CD14-positive monocyte (primary cell): ENCODE measurements around the gene HADH. TPM values are rescaled to one million over a fixed set of nuclear protein-coding genes. Genes with fewer than 3 reads are reported as not detected.

ENCODE experiments used
- DNase-seq, 3 donors: peaks; one replicate each; pipeline ENCODE4 v3.0.0-alpha.2; 2011 to 2022
- H2AFZ ChIP-seq: 2 replicates; pipeline ENCODE4 v1.6.0; 2012; ENCODE audit warnings: mild to moderate bottlenecking, low read depth, low read length, inconsistent platforms; ENCODE audit not compliant: insufficient read depth, poor library complexity, severe bottlenecking
- H3K27ac ChIP-seq, 2 donors: 1 replicate in 1 of 2; 2 replicates in 1 of 2; pipeline ENCODE4 v1.5.1; 2012 to 2013; ENCODE audit warnings: low read length in 2 of 2, control low read depth in 1 of 2, inconsistent platforms in 1 of 2, low read depth in 1 of 2, mild to moderate bottlenecking in 1 of 2
- H3K27me3 ChIP-seq, 2 donors: one replicate each; pipeline versions ENCODE4 v1.6.0 to v1.6.1; 2011 to 2013; ENCODE audit warnings: low read length in 2 of 2; ENCODE audit not compliant: control insufficient read depth in 2 of 2, insufficient read depth in 2 of 2
- H3K36me3 ChIP-seq, 2 donors: replicated peaks in 1 of 2; 1 replicate in 1 of 2; 2 replicates in 1 of 2; pipeline versions ENCODE4 v1.5.1 to v1.6.1; 2012 to 2013; ENCODE audit warnings: low read length in 2 of 2, control low read depth in 1 of 2, inconsistent platforms in 1 of 2, mild to moderate bottlenecking in 1 of 2; ENCODE audit not compliant: insufficient read depth in 2 of 2, control insufficient read depth in 1 of 2
- H3K4me1 ChIP-seq, 2 donors: 1 replicate in 1 of 2; 2 replicates in 1 of 2; pipeline versions ENCODE4 v1.5.1 to v1.6.1; 2012 to 2013; ENCODE audit warnings: low read length in 2 of 2, control low read depth in 1 of 2, inconsistent platforms in 1 of 2, mild to moderate bottlenecking in 1 of 2, moderate library complexity in 1 of 2; ENCODE audit not compliant: insufficient read depth in 2 of 2, control insufficient read depth in 1 of 2
- H3K4me2 ChIP-seq: replicated peaks from 2 replicates; pipeline ENCODE3; 2012; ENCODE audit warnings: low read length, moderate library complexity, mild to moderate bottlenecking; ENCODE audit not compliant: poor library complexity, severe bottlenecking; ENCODE audit errors: extremely low read depth
- H3K4me3 ChIP-seq, 3 experiments: fragments of 200-600 bp in 1 of 3; sonication (generic) in 1 of 3; replicated peaks in 1 of 3; 1 replicate in 2 of 3; 2 replicates in 1 of 3; pipeline ENCODE4 v1.5.1; 2011 to 2013; ENCODE audit warnings: low read length in 3 of 3, mild to moderate bottlenecking in 3 of 3, control low read depth in 2 of 3, low read depth in 2 of 3, inconsistent platforms in 1 of 3, moderate library complexity in 1 of 3
- H3K79me2 ChIP-seq: 2 replicates; pipeline ENCODE4 v1.6.0; 2012; ENCODE audit warnings: mild to moderate bottlenecking, control low read depth, inconsistent platforms, low read length, moderate library complexity; ENCODE audit not compliant: insufficient read depth
- H3K9ac ChIP-seq: 2 replicates; pipeline ENCODE4 v1.6.0; 2017; ENCODE audit warnings: low read length, mild to moderate bottlenecking; ENCODE audit not compliant: insufficient read depth, poor library complexity, severe bottlenecking
- H3K9me3 ChIP-seq, 2 donors: replicated peaks in 1 of 2; 1 replicate in 1 of 2; 2 replicates in 1 of 2; pipeline versions ENCODE4 v1.5.1 to v1.6.1; 2012 to 2013; ENCODE audit warnings: low read length in 2 of 2, control low read depth in 1 of 2; ENCODE audit not compliant: control insufficient read depth in 1 of 2, insufficient read depth in 1 of 2
- H4K20me1 ChIP-seq: 2 replicates; pipeline ENCODE4 v1.6.0; 2012; ENCODE audit warnings: mild to moderate bottlenecking, low read length, control low read depth, moderate library complexity; ENCODE audit not compliant: insufficient read depth
- H3K27ac Mint-ChIP-seq, 7 donors: one replicate each; pipeline ENCODE4 v1.8.0; 2020; ENCODE audit warnings: mild to moderate bottlenecking in 7 of 7, mixed read lengths in 7 of 7, moderate library complexity in 6 of 7, inconsistent platforms in 2 of 7
- H3K27me3 Mint-ChIP-seq, 3 donors: one replicate each; pipeline ENCODE4 v1.8.0; 2021 to 2022; ENCODE audit warnings: low read depth in 3 of 3, mild to moderate bottlenecking in 3 of 3, mixed read lengths in 3 of 3, moderate library complexity in 3 of 3, inconsistent platforms in 1 of 3
- H3K36me3 Mint-ChIP-seq, 2 donors: one replicate each; pipeline ENCODE4 v1.8.0; 2020; ENCODE audit warnings: mixed read lengths in 2 of 2, inconsistent platforms in 1 of 2, mild to moderate bottlenecking in 1 of 2
- H3K4me1 Mint-ChIP-seq: one replicate; pipeline ENCODE4 v1.8.0; 2020; ENCODE audit warnings: mild to moderate bottlenecking, mixed read lengths
- H3K4me3 Mint-ChIP-seq, 2 donors: one replicate each; pipeline ENCODE4 v1.8.0; 2020; ENCODE audit warnings: mild to moderate bottlenecking in 2 of 2, mixed read lengths in 2 of 2, moderate library complexity in 1 of 2
- H3K9me3 Mint-ChIP-seq, 7 donors: one replicate each; pipeline ENCODE4 v1.8.0; 2020 to 2022; ENCODE audit warnings: mixed read lengths in 7 of 7, mild to moderate bottlenecking in 6 of 7, moderate library complexity in 6 of 7, inconsistent platforms in 2 of 7
- CTCF ChIP-seq: fragments of 200-600 bp; IDR thresholded peaks from one replicate; pipeline ENCODE4 v1.8.0; 2022; ENCODE audit warnings: antibody characterized with exemption, mild to moderate bottlenecking
- WGBS: methylation state at CpG from one replicate; pipeline ENCODE4 v1.1.5; 2013; ENCODE audit warnings: missing lambda C conversion rate; ENCODE audit not compliant: insufficient coverage; 5-methylcytosine and 5-hydroxymethylcytosine counted together
- intact Hi-C, 2 donors: fragments of 100-400 bp; cut with micrococcal nuclease; formaldehyde crosslinking; loops; one replicate each; pipeline versions ENCODE4 v1.15.0 to v1.15.1; 2023
- polyA plus RNA-seq, 3 donors: library from polyadenylated mRNA; depleted of rRNA in 1 of 3; unstranded in 2 of 3; stranded (reverse) in 1 of 3; fragments of 300-500 nt in 2 of 3; fragments of >200 nt in 1 of 3; fragmentation: Illumina TruSeq in 2 of 3; gene quantifications; 1 replicate in 2 of 3; 2 replicates in 1 of 3; pipeline ENCODE4 v1.2.3, GENCODE V29; 2012 to 2021

The HADH gene
- polyA plus RNA-seq, 3 donors: 8.4 to 19.4 (median 19.4) TPM

- no peak for DNase-seq
- Mint-ChIP-seq H3K27ac (no peak overlapping the region), H3K4me3 (no peak overlapping the region), H3K27me3 (peaks cover 4 to 11% (median 4%) of the 10 kb centered on the region in 3 donors), H3K9me3 (no peaks in the 10 kb centered on the region), H3K36me3 (no peaks in the 10 kb centered on the region), H3K4me1 (no peaks in the 10 kb centered on the region)
- intact Hi-C loops: no loop called here
- no peaks in the 10 kb centered on the region for H3K9me3 ChIP-seq
- H3K27me3 ChIP-seq: no peaks in the 10 kb centered on the region
- no peaks in the 10 kb centered on the region for H3K4me1 ChIP-seq
- H2AFZ ChIP-seq: no peak overlapping the region
- H4K20me1 ChIP-seq: no peaks in the 10 kb centered on the region
- no peak overlapping the region for H3K27ac ChIP-seq
- TF ChIP-seq CTCF: no peak
- H3K9ac ChIP-seq: no peak overlapping the region
- H3K79me2 ChIP-seq: no peaks in the 10 kb centered on the region
- no peaks in the 10 kb centered on the region for H3K36me3 ChIP-seq
- H3K4me3 ChIP-seq: no peak overlapping the region
- 98% methylated on average over 8 of the region's 11 CpGs for WGBS
- no peak overlapping the region for H3K4me2 ChIP-seq
These were observed 69.2 kb downstream of the HADH start for GRCh38 chr4:108058685-108059440.

GRCh38 chr4:108060164-108060563 is 70.5 kb downstream of the HADH start:
- Mint-ChIP-seq H3K4me1 (no peaks in the 10 kb centered on the region), H3K27ac (no peak overlapping the region), H3K36me3 (no peaks in the 10 kb centered on the region), H3K27me3 (peaks cover 0 to 9% (median 4%) of the 10 kb centered on the region in 3 donors), H3K9me3 (no peaks in the 10 kb centered on the region), H3K4me3 (no peak overlapping the region)
- H3K36me3 ChIP-seq: no peaks in the 10 kb centered on the region
- intact Hi-C loops: no loop called here
- no peaks in the 10 kb centered on the region for H3K4me1 ChIP-seq
- no peak overlapping the region for H3K27ac ChIP-seq
- no peaks in the 10 kb centered on the region for H3K27me3 ChIP-seq
- no peaks in the 10 kb centered on the region for H4K20me1 ChIP-seq
- no peak overlapping the region for H3K9ac ChIP-seq
- H2AFZ ChIP-seq: no peak overlapping the region
- WGBS: 75% methylated on average over 4 of the region's 5 CpGs
- DNase-seq: no peak
- H3K4me3 ChIP-seq: no peak overlapping the region
- no peak for TF ChIP-seq CTCF
- H3K4me2 ChIP-seq: no peak overlapping the region
- no peaks in the 10 kb centered on the region for H3K9me3 ChIP-seq
- H3K79me2 ChIP-seq: no peaks in the 10 kb centered on the region
